ENCODE measurements around the gene CHCHD4. TPM values are rescaled to one million over a fixed set of nuclear protein-coding genes. Genes with fewer than 3 reads are reported as not detected.

The CHCHD4 gene
- total RNA-seq, 2 donors from 2014 or later = 14.5 to 25.4 TPM

DNA sequence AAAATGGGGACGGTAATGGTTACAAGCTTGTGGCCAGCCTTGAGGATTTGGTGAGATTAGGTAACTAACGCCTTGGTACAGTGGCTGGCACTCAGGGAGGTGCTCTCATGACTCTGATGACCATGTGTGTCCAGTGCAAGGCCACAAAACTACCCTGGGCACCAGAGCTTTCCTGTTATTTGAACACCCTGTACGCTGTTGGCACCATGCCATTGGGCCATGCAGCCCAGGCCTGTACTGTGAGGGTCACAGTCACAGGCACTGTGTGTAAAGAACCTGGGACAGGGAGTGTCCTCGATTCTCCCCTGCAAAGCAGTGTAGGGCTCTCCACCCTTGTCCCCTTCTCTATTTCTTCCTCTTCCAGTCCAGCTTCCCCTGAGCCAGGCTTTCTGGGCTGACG lies 6.5 kb upstream of the CHCHD4 start:
- TF ChIP-seq, protein P1, sequence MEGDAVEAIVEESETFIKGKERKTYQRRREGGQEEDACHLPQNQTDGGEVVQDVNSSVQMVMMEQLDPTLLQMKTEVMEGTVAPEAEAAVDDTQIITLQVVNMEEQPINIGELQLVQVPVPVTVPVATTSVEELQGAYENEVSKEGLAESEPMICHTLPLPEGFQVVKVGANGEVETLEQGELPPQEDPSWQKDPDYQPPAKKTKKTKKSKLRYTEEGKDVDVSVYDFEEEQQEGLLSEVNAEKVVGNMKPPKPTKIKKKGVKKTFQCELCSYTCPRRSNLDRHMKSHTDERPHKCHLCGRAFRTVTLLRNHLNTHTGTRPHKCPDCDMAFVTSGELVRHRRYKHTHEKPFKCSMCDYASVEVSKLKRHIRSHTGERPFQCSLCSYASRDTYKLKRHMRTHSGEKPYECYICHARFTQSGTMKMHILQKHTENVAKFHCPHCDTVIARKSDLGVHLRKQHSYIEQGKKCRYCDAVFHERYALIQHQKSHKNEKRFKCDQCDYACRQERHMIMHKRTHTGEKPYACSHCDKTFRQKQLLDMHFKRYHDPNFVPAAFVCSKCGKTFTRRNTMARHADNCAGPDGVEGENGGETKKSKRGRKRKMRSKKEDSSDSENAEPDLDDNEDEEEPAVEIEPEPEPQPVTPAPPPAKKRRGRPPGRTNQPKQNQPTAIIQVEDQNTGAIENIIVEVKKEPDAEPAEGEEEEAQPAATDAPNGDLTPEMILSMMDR (IDR thresholded peaks at IDR 0.05) = no peak
- H3K9me3 ChIP-seq = no peaks in the 10 kb centered on the region
- DNase-seq = no peak
- H3K27ac ChIP-seq = no peak overlapping the region
- no peak overlapping the region for H3K9ac ChIP-seq (ENCODE audit: low read depth in 2 of 2, low read length in 2 of 2)
- H3K27me3 ChIP-seq = no peaks in the 10 kb centered on the region
- intact Hi-C loops (cut with DNase I) = no loop called here
- peaks cover 21% of the 10 kb centered on the region for H3K36me3 ChIP-seq
- no peak overlapping the region for H3K4me3 ChIP-seq
- H3K4me1 ChIP-seq = peaks cover 8% of the 10 kb centered on the region

DNA sequence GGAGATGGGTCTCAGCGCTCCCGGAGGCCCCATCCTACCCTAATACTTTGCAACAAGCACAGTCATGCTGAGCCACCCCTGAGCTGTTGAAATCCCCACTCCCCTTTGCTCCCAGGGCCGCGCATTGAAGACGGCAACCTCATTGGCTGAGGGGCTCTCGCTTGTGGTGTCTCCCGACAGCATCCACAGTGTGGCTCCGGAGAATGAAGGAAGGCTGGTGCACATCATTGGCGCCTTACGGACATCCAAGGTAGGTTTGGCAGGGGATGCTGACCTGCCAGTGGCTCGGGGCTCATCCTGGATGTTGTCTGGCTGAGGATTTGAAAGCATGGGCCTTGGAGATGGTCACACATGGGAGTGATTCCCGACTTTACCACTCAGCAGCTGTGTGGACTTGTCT lies 6.0 kb upstream of the CHCHD4 start:
- Histone ChIP-seq H3K36me3 (peaks cover 17% of the 10 kb centered on the region), H3K4me3 (no peak overlapping the region), H3K27me3 (no peaks in the 10 kb centered on the region), H3K27ac (no peak overlapping the region), H3K9ac (ENCODE audit: low read depth in 2 of 2, low read length in 2 of 2) (no peak overlapping the region), H3K4me1 (peaks cover 9% of the 10 kb centered on the region), H3K9me3 (no peaks in the 10 kb centered on the region)
- TF ChIP-seq, protein P1 (IDR thresholded peaks at IDR 0.05) = no peak
- intact Hi-C loops (cut with DNase I) = no loop called here
- DNase-seq = no peak

DNA sequence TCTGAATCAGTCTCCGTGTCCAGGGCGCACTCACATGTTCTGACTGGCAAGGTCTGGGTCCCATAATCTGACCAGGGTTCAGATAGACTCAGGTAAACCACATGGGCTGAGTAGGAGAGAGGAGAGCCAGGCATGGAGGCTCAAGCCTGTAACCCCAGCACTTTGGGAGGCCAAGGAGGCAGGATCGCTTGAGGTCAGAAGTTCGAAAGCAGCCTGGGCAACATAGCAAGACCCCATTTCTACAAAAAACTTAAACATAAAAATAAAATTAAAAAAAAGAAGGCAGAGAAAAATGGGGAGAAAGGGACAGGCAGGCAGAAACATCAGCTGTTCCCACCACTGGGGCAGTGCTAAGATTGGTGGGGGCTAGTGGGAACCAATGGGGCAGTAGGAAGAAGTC lies 5.6 kb upstream of the CHCHD4 start:
- H3K27ac ChIP-seq = no peak overlapping the region
- no peak overlapping the region for H3K9ac ChIP-seq (ENCODE audit: low read depth in 2 of 2, low read length in 2 of 2)
- intact Hi-C loops (cut with DNase I) = no loop called here
- H3K4me1 ChIP-seq = peaks cover 9% of the 10 kb centered on the region
- H3K4me3 ChIP-seq = no peak overlapping the region
- H3K27me3 ChIP-seq = no peaks in the 10 kb centered on the region
- peaks cover 15% of the 10 kb centered on the region for H3K36me3 ChIP-seq
- TF ChIP-seq, protein P1 (IDR thresholded peaks at IDR 0.05) = no peak
- no peaks in the 10 kb centered on the region for H3K9me3 ChIP-seq
- DNase-seq = no peak

- TF ChIP-seq, protein P1 (IDR thresholded peaks at IDR 0.05) = no peak
- no peaks in the 10 kb centered on the region for H3K27me3 ChIP-seq
- intact Hi-C loops (cut with DNase I) = no loop called here
- H3K9ac ChIP-seq (ENCODE audit: low read depth in 2 of 2, low read length in 2 of 2) = no peak overlapping the region
- peaks cover 9% of the 10 kb centered on the region for H3K36me3 ChIP-seq
- H3K27ac ChIP-seq = no peak overlapping the region
- no peaks in the 10 kb centered on the region for H3K9me3 ChIP-seq
- peaks cover 9% of the 10 kb centered on the region for H3K4me1 ChIP-seq
- H3K4me3 ChIP-seq = no peak overlapping the region
- no peak for DNase-seq
Observed at GRCh38 chr3:14129296-14129695, 4.6 kb upstream of the CHCHD4 start.

DNA sequence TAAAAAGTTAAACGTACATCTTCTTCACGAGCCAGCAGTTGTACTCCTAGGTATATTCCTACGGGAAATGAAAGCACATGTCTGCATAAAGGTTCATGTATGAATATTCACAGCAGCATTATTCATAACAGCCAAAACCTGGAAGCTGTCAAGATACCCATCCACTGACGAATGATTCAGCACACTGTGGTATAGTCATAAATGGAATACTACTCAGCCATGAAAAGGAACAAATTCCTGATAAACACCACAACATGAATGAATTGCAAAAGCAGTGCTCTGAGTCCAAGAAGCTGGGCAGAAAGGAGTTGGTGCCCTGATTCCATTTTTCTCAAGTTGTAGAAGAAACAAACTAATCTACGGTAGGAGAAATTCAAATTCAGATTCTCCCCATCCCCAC lies 4.1 kb upstream of the CHCHD4 start:
- peaks cover 5% of the 10 kb centered on the region for H3K36me3 ChIP-seq
- TF ChIP-seq, protein P1 (IDR thresholded peaks at IDR 0.05) = no peak

More for the DNA sequence above, 4.1 kb upstream of the CHCHD4 start:
- DNase-seq = no peak
- Histone ChIP-seq H3K4me1 (peaks cover 10% of the 10 kb centered on the region), H3K27ac (no peak overlapping the region), H3K9me3 (no peaks in the 10 kb centered on the region), H3K27me3 (no peaks in the 10 kb centered on the region), H3K4me3 (no peak overlapping the region), H3K9ac (ENCODE audit: low read depth in 2 of 2, low read length in 2 of 2) (no peak overlapping the region)
- intact Hi-C loops (cut with DNase I) = no loop called here

Measured in colonic mucosa (tissue), 4 donors.